IPS-18c (cell line): Measurements from ENCODE around the gene R3HDM2.
"Not testable (repeated sequence)": the region's sequence is repeated elsewhere in the genome, so short reads cannot be mapped to it uniquely, and the experiment has no call there.

Experiments used
- H3K4me3 ChIP-seq: 2 replicates; pipeline ENCODE4 v1.7.0; 2013; ENCODE audit warnings: low read depth, mild to moderate bottlenecking, low read length, moderate library complexity; ENCODE audit not compliant: insufficient read depth
- H3K9me3 ChIP-seq: one replicate; pipeline ENCODE4 v1.6.1; 2013; ENCODE audit warnings: mild to moderate bottlenecking, low read length, moderate library complexity; ENCODE audit not compliant: control insufficient read depth, insufficient read depth

Gene R3HDM2

DNA sequence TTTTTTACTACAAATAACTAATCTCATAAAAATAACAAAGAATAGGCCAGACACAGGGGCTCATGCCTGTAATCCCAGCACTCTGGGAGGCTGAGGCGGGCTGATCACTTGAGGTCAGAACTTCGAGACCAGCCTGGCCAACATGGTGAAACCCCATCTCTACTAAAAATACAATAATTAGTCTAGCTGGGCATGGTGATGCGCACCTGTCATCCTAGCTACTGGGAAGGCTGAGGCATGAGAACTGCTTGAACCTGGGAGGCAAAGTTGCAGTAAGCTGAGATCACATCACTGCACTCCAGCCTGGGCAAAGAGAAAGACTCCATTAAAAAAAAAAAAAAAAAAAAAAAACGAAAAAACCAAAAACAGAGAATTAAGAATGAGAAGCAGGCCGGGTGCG, 16.7 kb downstream of the R3HDM2 start:
- H3K4me3 ChIP-seq, H3K9me3 ChIP-seq: not testable (repeated sequence)

DNA sequence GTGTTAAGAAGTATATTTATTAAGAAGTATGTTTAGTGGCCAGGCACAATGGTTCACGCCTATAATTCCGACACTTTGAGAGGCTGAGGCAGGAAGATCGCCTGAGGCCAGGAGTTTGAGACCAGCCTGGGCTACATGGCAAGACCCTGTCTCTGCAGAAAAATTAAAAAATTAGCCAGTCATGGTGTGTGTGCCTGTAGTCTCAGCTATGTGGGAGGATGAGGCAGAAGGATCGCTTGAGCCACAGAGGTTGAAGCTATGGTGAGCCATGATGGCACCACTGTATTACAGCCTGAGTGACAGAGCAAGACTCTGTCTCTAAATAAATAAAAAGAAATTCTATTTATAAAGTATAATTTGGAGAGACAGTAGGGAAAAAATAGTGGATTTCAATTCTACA, 20.3 kb downstream of the R3HDM2 start:
- Histone ChIP-seq H3K4me3 (no peak overlapping the region), H3K9me3 (no peaks in the 10 kb centered on the region)

DNA sequence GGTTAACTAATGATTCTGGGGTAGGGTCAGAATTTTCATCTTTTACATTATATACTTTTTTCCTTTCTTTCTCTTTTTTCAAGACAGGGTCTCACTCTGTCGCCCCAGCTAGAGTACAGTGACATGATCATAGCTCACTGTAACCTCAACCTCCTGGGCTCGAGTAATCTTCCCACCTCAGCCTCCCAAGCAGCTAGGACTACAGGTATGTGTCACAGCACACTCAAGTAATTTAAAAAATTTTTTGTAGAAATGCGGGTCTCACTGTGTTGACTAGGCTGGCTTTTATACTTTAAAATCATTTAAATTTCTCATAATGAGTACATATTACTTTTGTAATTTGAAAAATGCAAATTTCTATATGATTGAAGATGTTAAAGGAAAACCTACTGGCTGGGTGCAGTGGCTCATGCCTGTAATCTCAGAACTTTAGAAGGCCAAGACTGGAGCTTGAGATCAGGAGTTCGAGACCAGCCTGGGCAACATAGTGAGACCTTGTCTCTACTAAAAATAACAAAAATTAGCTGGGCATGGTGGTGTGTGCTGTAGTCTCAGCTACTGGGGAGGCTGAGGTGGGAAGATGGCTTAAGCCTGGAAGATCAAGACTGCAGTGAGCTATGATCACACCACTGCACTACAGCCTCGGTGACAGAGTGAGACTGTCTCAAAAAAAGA, 25.7 kb downstream of the R3HDM2 start:
- H3K9me3 ChIP-seq = no peaks in the 10 kb centered on the region
- no peak overlapping the region for H3K4me3 ChIP-seq

DNA sequence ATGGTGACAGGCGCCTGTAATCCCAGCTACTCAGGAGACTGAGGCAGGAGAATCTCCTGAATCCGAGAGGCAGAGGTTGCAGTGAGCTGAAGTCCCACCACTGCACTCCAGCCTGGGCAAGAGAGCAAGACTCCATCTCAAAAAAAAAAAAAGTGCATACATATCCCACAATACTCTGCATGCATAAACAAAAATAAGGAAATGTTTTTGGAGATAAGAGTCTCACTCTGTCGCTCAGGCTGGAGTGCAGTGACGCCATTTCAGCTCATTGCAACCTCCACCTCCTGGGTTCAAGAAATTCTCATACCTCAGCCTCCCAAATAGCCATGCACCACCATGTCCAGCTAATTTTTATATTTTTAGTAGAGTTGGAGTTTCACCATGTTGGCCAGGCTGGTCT, 28.7 kb downstream of the R3HDM2 start:
- not testable (repeated sequence) for H3K9me3 ChIP-seq, H3K4me3 ChIP-seq

GRCh38 chr12:57401165-57401564, 29.7 kb downstream of the R3HDM2 start:
- H3K9me3 ChIP-seq = no peaks in the 10 kb centered on the region
- H3K4me3 ChIP-seq = no peak overlapping the region

- not testable (repeated sequence) for H3K9me3 ChIP-seq, H3K4me3 ChIP-seq
These were observed 31.0 kb downstream of the R3HDM2 start for GRCh38 chr12:57399718-57400463.

DNA sequence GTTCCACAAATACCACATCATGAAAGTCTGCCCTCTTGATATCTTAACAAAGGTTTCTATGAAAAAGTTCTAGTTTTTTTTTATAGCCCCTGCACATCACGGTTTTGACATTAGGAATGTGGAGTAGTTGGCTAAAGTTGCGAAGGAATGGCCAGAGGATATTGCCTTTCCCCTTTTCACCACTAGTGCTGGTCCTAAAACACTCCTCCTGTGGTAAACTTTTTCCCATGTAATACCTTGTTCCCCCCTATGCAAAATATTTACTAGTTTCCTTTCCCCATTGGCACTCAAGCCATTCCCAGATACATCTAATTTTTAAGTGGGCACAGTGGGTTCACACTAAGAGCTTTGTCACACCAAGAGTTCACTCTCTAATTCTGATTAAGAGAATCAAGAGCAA, 33.4 kb downstream of the R3HDM2 start:
- Histone ChIP-seq H3K9me3 (no peaks in the 10 kb centered on the region), H3K4me3 (no peak overlapping the region)

- H3K4me3 ChIP-seq = no peak overlapping the region
- no peaks in the 10 kb centered on the region for H3K9me3 ChIP-seq
These were observed 35.7 kb downstream of the R3HDM2 start for GRCh38 chr12:57395121-57395520.

- Histone ChIP-seq H3K4me3 (no peak overlapping the region), H3K9me3 (no peaks in the 10 kb centered on the region)
These were observed 40.7 kb downstream of the R3HDM2 start for GRCh38 chr12:57390174-57390573.

DNA sequence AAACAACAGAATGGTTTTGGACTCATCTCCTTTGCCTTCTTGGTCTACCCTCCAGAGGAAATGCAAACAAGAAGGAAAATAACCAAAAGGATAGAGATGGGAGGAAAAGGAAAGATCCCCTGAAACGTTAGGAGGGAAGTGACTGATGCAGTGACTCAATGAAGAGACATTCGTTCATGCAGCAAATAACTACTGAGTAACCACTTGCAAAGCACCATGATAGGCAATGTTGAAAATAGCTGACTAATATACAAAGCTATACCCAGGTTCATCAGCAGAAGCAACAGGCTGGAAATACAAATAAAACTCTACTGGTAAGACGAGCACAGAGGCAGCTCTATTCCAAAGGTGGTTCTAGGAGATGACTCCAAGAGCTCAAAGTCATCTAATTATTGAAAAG, 41.8 kb downstream of the R3HDM2 start:
- no peak overlapping the region for H3K4me3 ChIP-seq
- no peaks in the 10 kb centered on the region for H3K9me3 ChIP-seq

- H3K4me3 ChIP-seq = no peak overlapping the region
- no peaks in the 10 kb centered on the region for H3K9me3 ChIP-seq
These were observed 42.4 kb downstream of the R3HDM2 start for GRCh38 chr12:57388425-57388824.

GRCh38 chr12:57386187-57386720, 44.6 kb downstream of the R3HDM2 start:
- no peaks in the 10 kb centered on the region for H3K9me3 ChIP-seq
- H3K4me3 ChIP-seq = no peak overlapping the region

- Histone ChIP-seq H3K4me3 (no peak overlapping the region), H3K9me3 (no peaks in the 10 kb centered on the region)
These were observed 45.3 kb downstream of the R3HDM2 start for GRCh38 chr12:57385586-57385985.

- no peaks in the 10 kb centered on the region for H3K9me3 ChIP-seq
- H3K4me3 ChIP-seq = no peak overlapping the region
These were observed 46.4 kb downstream of the R3HDM2 start for GRCh38 chr12:57384478-57384877.

DNA sequence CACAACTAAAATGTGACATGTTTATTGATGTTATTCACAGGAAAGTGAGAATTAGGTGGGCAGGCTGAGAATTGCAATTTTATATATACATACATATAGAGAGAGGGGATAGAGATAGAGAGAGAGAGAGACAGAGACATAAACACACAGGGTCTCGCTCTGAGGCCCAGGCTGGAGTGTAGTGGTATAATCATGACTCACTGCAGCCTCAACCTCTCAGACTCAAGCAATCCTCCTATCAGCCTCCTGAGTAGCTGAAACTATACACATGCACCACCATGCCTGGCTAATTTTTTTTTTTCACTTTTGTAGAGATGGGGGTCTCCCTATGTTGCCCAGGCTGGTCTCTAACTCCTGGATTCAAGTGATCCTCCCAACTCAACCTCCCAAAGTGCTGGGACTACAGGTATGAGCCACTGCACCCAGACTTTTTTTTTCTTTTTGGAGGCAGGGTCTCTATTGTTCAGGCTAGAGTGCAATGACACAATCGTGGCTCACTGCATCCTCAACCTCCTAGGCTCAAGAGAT, 49.1 kb downstream of the R3HDM2 start:
- Histone ChIP-seq H3K9me3 (no peaks in the 10 kb centered on the region), H3K4me3 (no peak overlapping the region)

DNA sequence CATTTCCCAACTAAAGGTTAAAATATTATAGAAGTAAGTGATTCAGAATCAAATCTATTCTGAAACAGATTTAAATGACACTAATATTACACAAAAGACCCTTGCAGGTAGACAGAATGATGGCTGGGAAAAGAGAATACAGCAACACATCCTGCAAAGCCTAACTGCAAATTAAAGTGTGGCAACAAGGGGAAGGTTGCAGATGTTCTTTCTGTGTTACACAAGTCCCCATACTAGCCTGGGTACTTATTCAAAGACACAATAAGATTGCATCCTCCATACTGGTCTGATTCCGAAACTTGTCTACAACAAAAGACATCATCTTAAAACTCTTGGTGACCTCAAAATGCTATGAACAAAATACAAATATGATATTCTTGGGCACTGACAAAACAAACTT, 50.5 kb downstream of the R3HDM2 start:
- no peaks in the 10 kb centered on the region for H3K9me3 ChIP-seq
- H3K4me3 ChIP-seq = no peak overlapping the region

GRCh38 chr12:57377103-57377840, 53.6 kb downstream of the R3HDM2 start:
- Histone ChIP-seq H3K9me3 (no peaks in the 10 kb centered on the region), H3K4me3 (no peak overlapping the region)

DNA sequence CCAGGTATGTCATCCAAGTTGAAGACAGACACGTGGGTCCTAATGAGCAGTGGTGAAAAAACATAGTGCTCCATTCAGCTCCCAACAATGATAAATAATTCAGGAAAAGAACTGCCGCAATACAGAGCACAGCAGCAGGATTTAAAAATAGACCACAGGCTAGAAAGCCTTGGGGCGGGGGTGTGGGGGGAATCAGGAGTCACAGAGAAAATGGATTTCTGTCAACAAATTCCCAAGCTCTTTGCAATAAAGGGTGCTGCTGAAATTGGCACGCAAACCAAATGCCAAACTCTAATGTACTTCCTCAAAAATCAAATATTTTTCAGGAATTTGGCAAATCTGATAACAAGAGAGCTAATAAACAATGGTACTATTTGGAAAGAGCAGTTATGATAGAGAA, 58.6 kb downstream of the R3HDM2 start:
- H3K4me3 ChIP-seq = no peak overlapping the region
- no peaks in the 10 kb centered on the region for H3K9me3 ChIP-seq
